HFFc6 (cell line): Measurements from ENCODE around the gene COX4I1. TPM values are rescaled to one million over a fixed set of nuclear protein-coding genes. Genes with fewer than 3 reads are reported as not detected.
A peak's percentile ranks its signal among the peaks of the same experiment; 100 is the strongest.

Experiments
- DNase-seq: peaks from one replicate; pipeline ENCODE4 v3.0.0-alpha.2; 2018
- H3K27ac Mint-ChIP-seq: 2 replicates; pipeline ENCODE4 v1.8.0; 2020; ENCODE audit warnings: mild to moderate bottlenecking, mixed read lengths
- H3K27me3 Mint-ChIP-seq: 2 replicates; pipeline ENCODE4 v1.8.0; 2021; ENCODE audit warnings: mild to moderate bottlenecking, moderate library complexity, mixed read lengths; ENCODE audit not compliant: insufficient read depth
- H3K36me3 Mint-ChIP-seq: 2 replicates; pipeline ENCODE4 v1.8.0; 2021; ENCODE audit warnings: low read depth, mixed read lengths
- H3K4me1 Mint-ChIP-seq: 2 replicates; pipeline ENCODE4 v1.8.0; 2020; ENCODE audit warnings: low read depth, mixed read lengths
- H3K4me3 Mint-ChIP-seq: 2 replicates; pipeline ENCODE4 v1.8.0; 2020; ENCODE audit warnings: mild to moderate bottlenecking, moderate library complexity, mixed read lengths
- H3K9me3 Mint-ChIP-seq: 2 replicates; pipeline ENCODE4 v1.8.0; 2020; ENCODE audit warnings: mild to moderate bottlenecking, mixed read lengths
- total RNA-seq, 6 experiments: library from RNA; stranded (reverse); fragmentation: NEBNext Ultra II Directional; extraction: Animal tissue kit (Norgen Biotek cat#: 25700); gene quantifications; 2 replicates in 1 of 6; 3 replicates in 5 of 6; pipeline ENCODE4 v1.2.3, GENCODE V29; 2021
- TF ChIP-seq, protein P1 (sequence below): fragments of 200-600 bp; sonication (generic); IDR thresholded peaks from 2 replicates; pipeline ENCODE4 v1.5.0; 2021; ENCODE audit warnings: antibody characterized with exemption, mild to moderate bottlenecking

Gene COX4I1
- total RNA-seq, 6 experiments from 2014 or later, result 427 to 518 (median 497) TPM

DNA sequence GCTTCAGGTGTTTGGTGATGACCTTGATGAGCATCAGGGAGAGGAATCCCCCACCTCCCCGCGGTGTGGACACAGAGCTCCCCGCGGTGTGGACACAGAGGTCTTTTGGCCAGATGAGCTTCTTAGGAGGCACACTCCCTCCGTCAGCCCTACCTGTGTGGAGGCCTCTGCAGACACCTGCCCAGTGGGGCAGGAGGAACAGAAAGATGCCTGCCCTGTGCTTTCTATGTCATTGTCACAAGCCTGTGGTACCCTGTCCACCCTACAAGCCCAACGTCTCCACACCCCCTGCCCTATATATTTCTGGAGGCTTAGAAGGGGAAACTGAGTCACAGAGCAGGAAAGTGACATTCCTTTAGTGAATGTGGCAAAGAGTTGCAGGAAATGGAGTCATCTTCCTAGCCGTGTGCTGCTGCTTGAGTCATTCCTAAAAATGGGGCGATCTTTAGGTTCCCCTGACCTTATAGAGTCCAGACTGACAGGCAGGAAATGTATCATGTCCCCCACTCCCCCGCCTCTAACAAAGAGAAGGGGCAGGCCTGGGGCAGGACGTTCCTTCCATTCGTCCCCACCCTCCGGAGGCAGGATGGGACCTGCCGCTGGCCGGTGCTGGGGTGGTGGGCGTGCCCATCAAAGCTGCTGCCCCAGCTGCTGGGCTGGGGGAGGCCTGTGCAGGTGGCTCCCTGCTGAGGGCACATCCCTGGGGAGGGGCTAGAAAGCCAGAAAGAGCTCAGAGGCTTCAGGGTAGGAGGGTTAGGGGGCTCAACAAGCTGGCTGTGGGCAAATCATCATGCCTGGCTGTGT is 47.6 kb upstream of the COX4I1 start:
- Mint-ChIP-seq H3K36me3 (no peaks in the 10 kb centered on the region), H3K4me3 (peak overlapping the region; percentile 71), H3K27ac (peak overlapping the region; percentile 50), H3K9me3 (no peaks in the 10 kb centered on the region), H3K27me3 (no peaks in the 10 kb centered on the region; the same call in 1 of the 2 replicates), H3K4me1 (peaks cover 46% of the 10 kb centered on the region)
- DNase-seq, result peak; percentile 18
- TF ChIP-seq, protein P1, sequence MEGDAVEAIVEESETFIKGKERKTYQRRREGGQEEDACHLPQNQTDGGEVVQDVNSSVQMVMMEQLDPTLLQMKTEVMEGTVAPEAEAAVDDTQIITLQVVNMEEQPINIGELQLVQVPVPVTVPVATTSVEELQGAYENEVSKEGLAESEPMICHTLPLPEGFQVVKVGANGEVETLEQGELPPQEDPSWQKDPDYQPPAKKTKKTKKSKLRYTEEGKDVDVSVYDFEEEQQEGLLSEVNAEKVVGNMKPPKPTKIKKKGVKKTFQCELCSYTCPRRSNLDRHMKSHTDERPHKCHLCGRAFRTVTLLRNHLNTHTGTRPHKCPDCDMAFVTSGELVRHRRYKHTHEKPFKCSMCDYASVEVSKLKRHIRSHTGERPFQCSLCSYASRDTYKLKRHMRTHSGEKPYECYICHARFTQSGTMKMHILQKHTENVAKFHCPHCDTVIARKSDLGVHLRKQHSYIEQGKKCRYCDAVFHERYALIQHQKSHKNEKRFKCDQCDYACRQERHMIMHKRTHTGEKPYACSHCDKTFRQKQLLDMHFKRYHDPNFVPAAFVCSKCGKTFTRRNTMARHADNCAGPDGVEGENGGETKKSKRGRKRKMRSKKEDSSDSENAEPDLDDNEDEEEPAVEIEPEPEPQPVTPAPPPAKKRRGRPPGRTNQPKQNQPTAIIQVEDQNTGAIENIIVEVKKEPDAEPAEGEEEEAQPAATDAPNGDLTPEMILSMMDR, result no peak

GRCh38 chr16:85752511-85753420 is 46.7 kb upstream of the COX4I1 start:
- peak overlapping the region; percentile 37; the same call in 1 of the 2 replicates for H3K4me3 Mint-ChIP-seq
- H3K27ac Mint-ChIP-seq, result peak overlapping the region; percentile 50; the same call in 1 of the 2 replicates
- H3K9me3 Mint-ChIP-seq, result no peaks in the 10 kb centered on the region
- H3K27me3 Mint-ChIP-seq, result no peaks in the 10 kb centered on the region; the same call in 1 of the 2 replicates
- no peaks in the 10 kb centered on the region for H3K36me3 Mint-ChIP-seq
- TF ChIP-seq, protein P1, result no peak; the same call in 1 of the 2 replicates
- DNase-seq, result no peak
- H3K4me1 Mint-ChIP-seq, result peaks cover 49% of the 10 kb centered on the region

DNA sequence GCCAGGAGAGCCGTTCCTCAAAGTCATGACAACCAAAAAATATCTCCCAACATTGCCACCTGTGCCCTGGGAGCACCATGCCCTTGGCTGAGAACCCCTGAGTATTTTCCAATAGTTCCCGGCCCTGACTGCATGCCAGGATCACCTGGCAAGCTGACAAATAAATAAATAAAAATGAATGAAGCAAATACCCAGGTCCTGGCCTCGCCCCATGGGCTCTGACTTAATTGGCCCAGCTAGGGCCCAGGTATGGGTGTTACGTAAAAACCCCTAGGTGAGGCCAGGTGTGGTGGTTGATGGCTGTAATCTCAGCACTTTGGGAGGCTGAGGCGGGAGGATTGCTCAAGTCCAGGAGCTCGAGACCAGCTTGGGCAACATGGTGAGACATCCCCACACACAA is 45.9 kb upstream of the COX4I1 start:
- Mint-ChIP-seq H3K27me3 (no peaks in the 10 kb centered on the region; the same call in 1 of the 2 replicates), H3K27ac (no peak overlapping the region), H3K9me3 (no peaks in the 10 kb centered on the region), H3K4me1 (peaks cover 54% of the 10 kb centered on the region), H3K36me3 (no peaks in the 10 kb centered on the region), H3K4me3 (no peak overlapping the region)
- no peak for DNase-seq
- TF ChIP-seq, protein P1, result no peak

DNA sequence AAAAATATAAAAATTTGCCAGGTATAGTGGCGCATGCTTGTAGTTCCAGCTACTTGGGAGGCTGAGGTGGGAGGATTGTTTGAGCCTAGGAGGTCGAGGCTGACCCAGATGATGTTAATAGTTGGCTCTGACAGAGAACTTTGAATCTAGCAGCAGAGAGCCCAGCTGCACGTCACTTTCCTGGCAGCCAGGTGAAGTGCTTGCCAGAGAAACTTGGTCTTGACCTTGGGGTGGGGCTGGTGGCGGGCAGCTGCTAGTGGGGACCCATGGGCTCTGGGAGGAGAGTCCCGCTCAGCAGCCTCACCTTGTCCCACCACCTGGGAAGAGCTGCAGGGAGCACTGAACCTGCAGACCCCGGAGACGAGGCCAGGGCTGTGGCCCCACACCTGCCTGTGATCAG is 45.5 kb upstream of the COX4I1 start:
- Mint-ChIP-seq H3K4me3 (no peak overlapping the region), H3K4me1 (peaks cover 54% of the 10 kb centered on the region), H3K9me3 (no peaks in the 10 kb centered on the region), H3K27ac (no peak overlapping the region), H3K36me3 (no peaks in the 10 kb centered on the region), H3K27me3 (no peaks in the 10 kb centered on the region; the same call in 1 of the 2 replicates)
- DNase-seq, result no peak
- TF ChIP-seq, protein P1, result no peak

DNA sequence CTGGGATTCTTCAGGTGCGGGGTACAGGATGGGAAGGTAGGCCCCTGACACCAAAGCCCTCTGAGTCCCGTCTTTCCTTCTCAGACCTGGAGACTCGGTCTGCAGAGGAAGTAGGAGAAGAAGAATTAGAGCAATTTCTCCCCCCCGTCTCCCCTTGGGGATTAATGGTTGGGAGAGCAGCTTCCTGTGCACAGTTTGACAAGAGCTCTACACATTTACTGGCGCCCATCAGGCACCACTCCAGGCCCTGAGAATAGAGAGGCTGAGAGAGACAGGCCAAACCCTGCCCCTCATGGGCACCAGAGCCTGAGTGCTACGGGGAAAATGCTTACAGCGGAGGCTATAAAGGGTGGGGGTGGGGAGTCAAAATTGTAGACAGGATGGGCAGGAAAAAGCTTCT is 45.1 kb upstream of the COX4I1 start:
- Mint-ChIP-seq H3K4me3 (no peak overlapping the region), H3K27me3 (no peaks in the 10 kb centered on the region; the same call in 1 of the 2 replicates), H3K4me1 (peaks cover 53% of the 10 kb centered on the region), H3K27ac (no peak overlapping the region), H3K9me3 (no peaks in the 10 kb centered on the region), H3K36me3 (no peaks in the 10 kb centered on the region)
- TF ChIP-seq, protein P1, result no peak
- no peak for DNase-seq
